Activated CD4-positive, alpha-beta T cell treated with anti-CD3 and anti-CD28 coated beads, Interleukin-2, amount 50 U/mL, for 16 hours (primary cell): ENCODE measurements around the gene MPHOSPH9.

Experiments used
- DNase-seq: peaks from one replicate; pipeline ENCODE4 v3.0.0-alpha.2; 2020

MPHOSPH9 gene

GRCh38 chr12:123121670-123122069, 111.3 kb downstream of the MPHOSPH9 start:
- DNase-seq: no peak

GRCh38 chr12:123120452-123121166, 112.3 kb downstream of the MPHOSPH9 start:
- DNase-seq: peak; percentile 41

GRCh38 chr12:123119808-123120207, 113.1 kb downstream of the MPHOSPH9 start:
- peak; percentile 65 for DNase-seq

- no peak for DNase-seq
Measured at GRCh38 chr12:123118497-123118896, 114.4 kb downstream of the MPHOSPH9 start.

DNA sequence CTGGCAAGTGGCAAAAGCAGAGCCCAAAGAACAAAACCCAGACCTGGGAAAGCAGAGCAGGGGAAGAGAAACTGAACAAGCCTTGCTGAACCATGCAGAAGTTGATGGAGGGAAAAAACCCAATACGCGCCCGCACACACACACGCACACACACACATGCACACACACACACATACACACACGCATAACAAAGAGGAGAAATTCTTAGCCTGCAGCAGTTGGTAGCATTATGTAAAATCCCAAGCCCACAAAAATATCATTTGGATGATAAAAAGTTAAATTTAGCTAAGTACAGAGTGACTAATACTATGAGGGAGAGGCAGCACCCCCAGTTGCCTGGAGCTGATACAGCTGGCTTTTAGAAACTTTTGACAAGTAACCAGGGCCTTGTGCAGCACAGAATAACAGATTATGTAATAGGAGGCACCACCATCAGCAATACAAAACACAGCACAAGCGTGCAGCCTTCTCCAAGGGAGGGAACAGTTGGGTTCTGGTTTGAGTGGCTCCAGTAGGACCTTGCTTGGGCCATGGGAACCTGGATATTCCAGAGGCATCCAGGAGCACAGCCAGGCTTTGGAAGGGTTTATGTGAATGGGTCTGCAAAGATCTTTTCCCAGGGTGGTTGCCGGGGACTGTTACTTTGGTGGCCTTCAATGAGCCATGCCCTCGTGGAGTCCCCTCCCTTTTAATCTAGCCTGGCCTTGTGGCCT, 117.4 kb downstream of the MPHOSPH9 start:
- DNase-seq: no peak

GRCh38 chr12:123114304-123115083, 118.4 kb downstream of the MPHOSPH9 start:
- DNase-seq: no peak

- no peak for DNase-seq
Measured at GRCh38 chr12:123113026-123113425, 119.9 kb downstream of the MPHOSPH9 start.

GRCh38 chr12:123111498-123112165, 121.3 kb downstream of the MPHOSPH9 start:
- no peak for DNase-seq

GRCh38 chr12:123109319-123109772, 123.6 kb downstream of the MPHOSPH9 start:
- DNase-seq: no peak

DNA sequence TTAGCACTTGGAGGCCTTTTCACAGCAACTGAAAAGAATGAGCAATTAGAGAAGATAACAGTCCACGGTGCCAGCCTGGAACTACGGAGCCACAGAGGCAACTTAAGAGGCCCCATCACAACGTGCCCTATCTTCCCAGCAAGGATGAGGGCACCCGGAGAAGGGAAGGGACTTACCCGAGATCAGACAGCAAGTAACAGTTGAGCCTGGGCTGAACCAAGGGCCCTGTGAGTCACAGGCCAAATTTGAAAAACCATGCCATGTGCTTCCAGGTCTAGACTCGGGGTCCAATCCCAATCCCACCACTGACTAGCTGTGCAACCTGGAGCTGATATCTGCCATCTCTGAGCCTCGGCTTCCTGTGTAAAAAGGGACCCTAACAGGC, 124.3 kb downstream of the MPHOSPH9 start:
- no peak for DNase-seq

- no peak for DNase-seq
Measured at GRCh38 chr12:123107926-123108681, 124.8 kb downstream of the MPHOSPH9 start.

DNA sequence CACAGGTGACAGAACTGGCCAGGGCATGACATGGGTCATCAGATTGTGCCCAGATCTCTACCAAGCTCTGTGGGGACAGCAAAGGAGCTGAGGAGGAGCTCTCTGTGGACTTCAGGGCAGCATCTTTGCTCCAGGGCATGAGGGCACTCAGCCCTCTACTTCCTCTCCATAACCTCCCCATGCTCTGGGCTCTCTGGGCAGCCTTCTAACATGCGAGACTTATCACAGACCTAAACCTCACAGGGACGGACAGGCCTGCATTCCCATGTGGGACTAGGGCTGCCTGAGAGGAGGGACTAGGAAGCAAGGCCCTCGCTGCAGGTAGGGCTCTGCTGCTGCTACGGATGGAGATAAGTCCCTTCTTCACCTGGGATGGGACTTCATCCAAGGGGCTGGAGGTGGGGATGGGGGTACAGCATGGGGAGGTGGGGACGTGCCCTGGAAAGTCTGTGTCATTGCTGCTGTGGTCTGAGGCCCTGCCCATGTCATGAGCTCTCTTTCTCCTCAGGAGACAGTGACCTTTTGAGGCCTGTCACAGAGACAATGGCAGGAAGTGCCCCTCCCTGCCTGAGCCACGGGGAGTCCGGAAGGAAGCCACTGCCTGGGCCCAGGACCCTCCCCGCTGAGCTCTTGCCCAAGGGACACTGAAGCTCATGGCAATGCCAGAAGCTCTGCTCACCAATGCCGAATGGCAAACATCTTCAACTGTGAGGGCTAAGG, 126.1 kb downstream of the MPHOSPH9 start:
- peak; percentile 56 for DNase-seq

GRCh38 chr12:123105211-123105826, 127.6 kb downstream of the MPHOSPH9 start:
- no peak for DNase-seq

GRCh38 chr12:123104809-123105208, 128.1 kb downstream of the MPHOSPH9 start:
- DNase-seq: no peak
